HG03025 (cell line): Measurements from ENCODE around the gene CCN5.

Experiments
- ATAC-seq: cut with Tn5 transposase; IDR thresholded peaks from one replicate; pipeline ENCODE4 v1.9.1; 2021; ENCODE audit warnings: mild to moderate bottlenecking, moderate library complexity; ENCODE audit not compliant: unreplicated experiment, low FRiP score

The CCN5 gene

DNA sequence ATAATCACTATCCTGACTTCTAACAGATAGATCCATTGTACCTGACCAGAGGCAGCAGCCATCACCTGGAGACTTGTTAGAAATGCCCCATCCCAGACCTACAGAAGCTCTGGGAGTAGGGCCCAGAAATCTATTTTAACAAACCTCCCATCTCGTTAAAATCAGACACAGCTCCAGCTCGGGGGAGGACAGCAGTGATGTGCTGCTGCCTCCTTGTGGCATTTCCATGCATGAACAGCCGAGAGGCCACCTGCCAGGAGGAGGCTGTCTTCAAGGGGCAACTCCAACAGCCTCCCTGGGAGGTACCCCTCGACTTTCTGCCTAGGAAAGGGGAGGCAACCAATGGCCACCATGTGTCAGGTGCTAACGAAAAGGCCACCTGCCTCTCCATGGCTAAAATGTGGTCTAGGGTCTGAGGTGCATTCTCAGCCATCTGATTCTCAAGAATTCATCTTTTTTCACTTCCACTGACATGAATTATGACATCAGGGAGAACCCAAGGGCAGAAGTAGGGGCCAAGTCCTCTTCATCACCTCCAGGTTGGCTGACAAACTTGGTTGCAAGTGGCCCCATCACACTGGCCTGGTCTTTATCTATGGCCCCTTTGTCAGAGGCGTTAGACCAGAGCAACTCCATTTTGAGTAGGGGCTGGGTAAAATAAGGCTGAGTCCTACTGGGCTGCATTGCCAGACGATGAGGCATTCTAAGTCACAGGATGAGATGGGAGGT lies 18.3 kb downstream of the CCN5 start:
- ATAC-seq = no peak

- ATAC-seq = no peak
Measured at GRCh38 chr20:44734938-44735337, 19.8 kb downstream of the CCN5 start.

- no peak for ATAC-seq
Measured at GRCh38 chr20:44735816-44736169, 20.6 kb downstream of the CCN5 start.

DNA sequence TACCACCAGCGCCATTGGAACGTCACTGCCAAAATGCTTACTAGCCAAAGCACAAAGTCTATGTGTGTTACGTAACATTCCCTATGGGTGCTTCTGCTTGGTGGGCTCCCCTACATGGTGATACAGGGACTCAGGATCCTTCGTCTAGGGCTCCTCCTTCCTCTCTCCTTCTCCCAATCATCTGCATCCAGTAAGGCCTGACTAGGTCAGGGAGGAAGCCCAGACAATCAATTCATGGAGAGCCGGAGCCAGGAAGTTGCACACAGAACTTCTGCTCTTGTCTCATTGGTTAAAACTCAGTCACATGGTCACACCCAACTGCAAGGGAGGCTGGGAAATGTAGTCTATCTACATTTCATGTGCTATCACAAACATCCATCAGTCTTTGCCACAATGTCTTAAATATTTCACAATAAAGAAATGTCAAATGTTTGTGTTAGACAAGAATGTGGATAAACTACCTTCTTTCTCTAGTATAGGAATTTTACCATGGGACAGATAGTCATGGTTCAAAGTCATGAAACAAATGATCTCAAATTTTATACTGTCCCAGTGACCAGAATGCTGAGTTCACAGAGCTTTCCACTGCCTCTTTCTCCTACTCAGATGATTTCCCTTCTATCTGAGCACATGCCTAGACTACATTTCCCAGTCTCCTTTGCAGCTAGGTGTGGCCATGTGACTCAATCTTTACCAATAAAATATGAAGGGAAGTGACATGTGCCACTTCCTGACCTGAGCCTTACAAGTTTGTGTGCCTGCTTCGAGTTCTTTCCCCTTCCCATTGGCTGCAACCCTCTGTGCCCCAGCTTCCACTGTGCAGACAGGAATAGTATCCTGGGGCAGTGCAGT lies 21.2 kb downstream of the CCN5 start:
- ATAC-seq = no peak

GRCh38 chr20:44737116-44737515 lies 21.9 kb downstream of the CCN5 start:
- no peak for ATAC-seq

DNA sequence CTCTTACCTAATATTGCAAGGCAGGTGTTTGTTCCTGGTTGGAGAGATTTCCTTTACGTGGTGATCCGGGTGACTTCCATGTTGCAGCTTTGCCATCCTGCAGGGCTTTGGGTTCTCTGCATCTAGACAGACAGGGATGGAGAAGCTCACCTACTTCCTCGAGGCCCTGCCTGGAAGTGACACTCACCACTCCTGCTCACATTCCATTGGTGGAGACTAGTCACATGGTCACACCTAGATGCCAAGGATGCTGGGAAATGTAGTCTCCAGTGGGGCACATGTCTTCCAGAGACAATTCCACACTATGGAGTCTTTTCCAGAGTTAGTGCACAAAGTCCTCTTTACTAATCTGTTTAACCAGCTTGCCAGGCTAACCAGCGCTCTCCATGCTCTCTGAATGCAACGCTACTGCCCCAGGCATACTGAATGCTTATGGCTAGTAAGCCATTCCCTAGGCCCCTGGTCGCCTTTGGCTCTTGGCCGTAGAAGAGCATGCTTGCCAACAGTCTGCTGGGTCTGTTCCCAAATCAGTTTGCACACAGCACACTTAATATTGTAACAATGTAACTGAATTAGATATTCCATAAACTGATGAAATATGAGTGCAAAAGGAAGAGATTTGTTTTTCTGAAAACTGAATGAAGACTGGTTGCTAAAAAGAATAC lies 23.8 kb downstream of the CCN5 start:
- ATAC-seq = no peak

DNA sequence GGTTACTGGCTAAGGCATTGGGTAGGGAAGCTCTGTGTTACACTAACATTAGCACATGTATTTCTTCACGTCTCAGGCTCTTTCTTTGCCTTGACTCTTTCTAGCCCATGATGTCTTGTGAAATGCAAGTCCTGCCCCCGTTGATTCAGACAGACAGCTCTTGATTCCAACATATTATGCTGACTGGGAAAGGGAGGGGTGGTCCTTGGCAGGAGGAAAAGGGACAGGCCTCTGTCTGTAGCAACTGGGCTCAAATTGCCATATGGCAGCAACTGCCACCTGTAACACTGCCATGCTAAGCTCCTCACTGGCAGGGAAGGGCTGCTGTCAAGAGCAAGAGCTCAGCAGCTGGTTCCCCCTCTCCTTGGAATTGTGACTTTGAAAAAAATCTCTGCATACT lies 24.8 kb downstream of the CCN5 start:
- ATAC-seq = no peak

- ATAC-seq = no peak
Measured at GRCh38 chr20:44742304-44743079, 27.3 kb downstream of the CCN5 start.

GRCh38 chr20:44743080-44743701 lies 28.0 kb downstream of the CCN5 start:
- ATAC-seq = no peak

GRCh38 chr20:44743916-44744655 lies 28.9 kb downstream of the CCN5 start:
- ATAC-seq = no peak

DNA sequence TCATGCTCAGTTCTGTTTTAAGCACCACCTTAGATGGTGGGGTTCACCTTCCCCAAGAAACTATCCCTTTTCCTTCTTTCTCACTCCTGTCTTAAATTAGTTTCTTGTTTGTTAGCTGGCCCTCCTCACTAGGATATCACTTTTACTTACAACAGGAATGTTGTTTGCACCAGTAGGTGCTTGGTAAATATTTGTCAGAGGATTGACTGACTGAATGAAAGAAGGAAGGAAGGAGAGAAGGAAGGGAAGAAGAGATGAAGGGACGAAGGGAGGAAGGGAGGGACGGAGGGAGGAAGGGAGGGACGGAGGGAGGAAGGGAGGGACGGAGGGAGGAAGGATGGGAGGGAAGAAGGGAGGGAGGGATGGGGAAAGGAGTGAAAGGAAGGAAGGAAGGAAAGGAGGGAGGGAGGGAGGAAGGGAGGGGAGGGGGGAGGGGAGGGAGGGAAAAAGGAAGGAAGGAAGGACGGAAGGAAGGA lies 30.0 kb downstream of the CCN5 start:
- no peak for ATAC-seq

GRCh38 chr20:44745598-44746366 lies 30.6 kb downstream of the CCN5 start, which contains the start of gene KCNK15:
TSS of gene KCNK15 (plus strand) at chr20:44745865. CDS start at chr20:44745911, 46 bp downstream.
- no peak for ATAC-seq

- no peak for ATAC-seq
Measured at GRCh38 chr20:44746367-44747165, 31.4 kb downstream of the CCN5 start.

DNA sequence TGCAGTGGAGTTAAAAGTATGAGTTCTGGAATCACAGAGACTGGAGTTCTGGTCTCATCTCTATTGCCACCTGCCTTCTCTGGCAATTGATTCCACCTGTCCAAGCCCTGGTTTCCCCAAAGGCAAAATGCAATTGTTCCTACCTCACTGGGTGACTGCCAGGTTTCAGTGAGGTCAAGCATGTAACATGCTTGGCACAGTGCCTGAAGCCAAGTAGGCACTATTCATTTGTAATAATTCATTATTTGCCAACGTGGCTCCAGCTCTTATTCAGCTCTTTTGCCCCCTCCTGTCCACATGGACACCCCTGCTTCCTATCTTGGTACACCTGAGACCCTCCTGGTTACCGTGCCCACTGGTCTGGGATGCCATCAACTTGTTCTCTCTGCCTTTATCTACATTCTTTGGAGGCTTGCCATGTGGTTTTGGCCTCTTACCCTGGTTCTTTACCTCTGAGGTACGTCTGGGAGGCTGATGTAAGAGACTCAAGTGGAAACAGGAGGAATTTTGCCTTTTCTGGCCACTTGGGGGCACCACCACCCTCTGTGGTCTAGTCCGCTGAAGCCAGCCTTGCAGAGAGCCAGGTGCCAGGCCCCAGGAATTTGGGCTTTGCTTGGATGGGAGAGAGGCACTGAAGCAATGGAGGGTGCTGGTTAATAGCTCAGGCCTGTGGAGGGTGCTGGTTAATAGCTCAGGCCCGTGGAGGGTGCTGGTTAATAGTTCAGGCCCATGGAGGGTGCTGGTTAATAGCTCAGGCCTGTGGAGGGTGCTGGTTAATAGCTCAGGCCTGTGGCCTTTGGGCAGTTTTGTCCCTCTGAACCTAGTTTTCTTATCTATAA lies 32.2 kb downstream of the CCN5 start:
- no peak for ATAC-seq

GRCh38 chr20:44748005-44748370 lies 32.8 kb downstream of the CCN5 start:
- ATAC-seq = no peak

- ATAC-seq = no peak
Measured at GRCh38 chr20:44750081-44750805, 35.1 kb downstream of the CCN5 start.
